ENCODE measurements around the gene ARHGEF37. TPM values are rescaled to one million over a fixed set of nuclear protein-coding genes. Genes with fewer than 3 reads are reported as not detected.

ARHGEF37 gene
- total RNA-seq, 1 donor from 2014 or later: 3.3 TPM

GRCh38 chr5:149679876-149680809 is 98.8 kb downstream of the ARHGEF37 start:
- TF ChIP-seq, protein P1, sequence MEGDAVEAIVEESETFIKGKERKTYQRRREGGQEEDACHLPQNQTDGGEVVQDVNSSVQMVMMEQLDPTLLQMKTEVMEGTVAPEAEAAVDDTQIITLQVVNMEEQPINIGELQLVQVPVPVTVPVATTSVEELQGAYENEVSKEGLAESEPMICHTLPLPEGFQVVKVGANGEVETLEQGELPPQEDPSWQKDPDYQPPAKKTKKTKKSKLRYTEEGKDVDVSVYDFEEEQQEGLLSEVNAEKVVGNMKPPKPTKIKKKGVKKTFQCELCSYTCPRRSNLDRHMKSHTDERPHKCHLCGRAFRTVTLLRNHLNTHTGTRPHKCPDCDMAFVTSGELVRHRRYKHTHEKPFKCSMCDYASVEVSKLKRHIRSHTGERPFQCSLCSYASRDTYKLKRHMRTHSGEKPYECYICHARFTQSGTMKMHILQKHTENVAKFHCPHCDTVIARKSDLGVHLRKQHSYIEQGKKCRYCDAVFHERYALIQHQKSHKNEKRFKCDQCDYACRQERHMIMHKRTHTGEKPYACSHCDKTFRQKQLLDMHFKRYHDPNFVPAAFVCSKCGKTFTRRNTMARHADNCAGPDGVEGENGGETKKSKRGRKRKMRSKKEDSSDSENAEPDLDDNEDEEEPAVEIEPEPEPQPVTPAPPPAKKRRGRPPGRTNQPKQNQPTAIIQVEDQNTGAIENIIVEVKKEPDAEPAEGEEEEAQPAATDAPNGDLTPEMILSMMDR (IDR thresholded peaks at IDR 0.05; ENCODE audit: unreplicated experiment): no peak
- no peak for DNase-seq (ENCODE audit: low spot score, unreplicated experiment)
- no peaks in the 10 kb centered on the region for H3K9me3 Mint-ChIP-seq (ENCODE audit: low read depth)
- H3K27ac Mint-ChIP-seq: no peak overlapping the region
- peaks cover 60% of the 10 kb centered on the region for H3K27me3 Mint-ChIP-seq
- H3K36me3 Mint-ChIP-seq (ENCODE audit: insufficient read depth): no peaks in the 10 kb centered on the region
- H3K4me3 Mint-ChIP-seq (ENCODE audit: low read depth): no peak overlapping the region
- peaks cover 9% of the 10 kb centered on the region for H3K4me1 Mint-ChIP-seq (ENCODE audit: low read depth)

DNA sequence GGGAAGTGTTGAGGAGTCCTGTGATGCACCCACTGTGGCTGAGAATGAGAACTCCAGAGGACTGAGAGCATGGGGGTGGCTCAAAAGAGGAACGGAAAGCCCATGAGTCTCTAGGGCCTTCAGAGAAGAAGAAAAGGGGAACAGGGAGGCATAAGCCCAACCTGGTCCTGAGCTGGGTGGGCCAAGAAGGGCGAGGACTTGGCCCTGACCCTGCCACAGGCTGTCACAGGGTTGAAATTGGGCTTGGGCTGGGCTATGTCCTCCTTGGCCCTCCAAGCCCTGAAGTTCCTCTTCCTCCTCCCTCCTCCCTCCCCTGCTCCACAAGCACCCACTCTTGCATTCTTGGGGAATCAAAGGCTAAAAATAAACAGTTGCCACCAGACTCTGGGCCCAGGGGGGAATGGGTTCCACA is 99.5 kb downstream of the ARHGEF37 start:
- no peak overlapping the region for H3K4me3 Mint-ChIP-seq (ENCODE audit: low read depth)
- peaks cover 54% of the 10 kb centered on the region for H3K27me3 Mint-ChIP-seq
- DNase-seq (ENCODE audit: low spot score, unreplicated experiment): no peak
- H3K27ac Mint-ChIP-seq: no peak overlapping the region
- peaks cover 14% of the 10 kb centered on the region for H3K4me1 Mint-ChIP-seq (ENCODE audit: low read depth)
- no peaks in the 10 kb centered on the region for H3K9me3 Mint-ChIP-seq (ENCODE audit: low read depth)
- TF ChIP-seq, protein P1 (IDR thresholded peaks at IDR 0.05; ENCODE audit: unreplicated experiment): no peak
- no peaks in the 10 kb centered on the region for H3K36me3 Mint-ChIP-seq (ENCODE audit: insufficient read depth)

GRCh38 chr5:149681252-149681651 is 100.0 kb downstream of the ARHGEF37 start:
- Mint-ChIP-seq H3K27ac (no peak overlapping the region), H3K9me3 (ENCODE audit: low read depth) (no peaks in the 10 kb centered on the region), H3K4me3 (ENCODE audit: low read depth) (no peak overlapping the region), H3K4me1 (ENCODE audit: low read depth) (peaks cover 14% of the 10 kb centered on the region), H3K27me3 (peaks cover 50% of the 10 kb centered on the region), H3K36me3 (ENCODE audit: insufficient read depth) (no peaks in the 10 kb centered on the region)
- DNase-seq (ENCODE audit: low spot score, unreplicated experiment): no peak
- TF ChIP-seq, protein P1 (IDR thresholded peaks at IDR 0.05; ENCODE audit: unreplicated experiment): no peak

GRCh38 chr5:149681922-149682321 is 100.6 kb downstream of the ARHGEF37 start:
- Mint-ChIP-seq H3K27ac (no peak overlapping the region), H3K36me3 (ENCODE audit: insufficient read depth) (no peaks in the 10 kb centered on the region), H3K27me3 (peaks cover 55% of the 10 kb centered on the region), H3K4me3 (ENCODE audit: low read depth) (no peak overlapping the region), H3K4me1 (ENCODE audit: low read depth) (peaks cover 14% of the 10 kb centered on the region), H3K9me3 (ENCODE audit: low read depth) (no peaks in the 10 kb centered on the region)
- DNase-seq (ENCODE audit: low spot score, unreplicated experiment): no peak
- TF ChIP-seq, protein P1 (IDR thresholded peaks at IDR 0.05; ENCODE audit: unreplicated experiment): no peak

DNA sequence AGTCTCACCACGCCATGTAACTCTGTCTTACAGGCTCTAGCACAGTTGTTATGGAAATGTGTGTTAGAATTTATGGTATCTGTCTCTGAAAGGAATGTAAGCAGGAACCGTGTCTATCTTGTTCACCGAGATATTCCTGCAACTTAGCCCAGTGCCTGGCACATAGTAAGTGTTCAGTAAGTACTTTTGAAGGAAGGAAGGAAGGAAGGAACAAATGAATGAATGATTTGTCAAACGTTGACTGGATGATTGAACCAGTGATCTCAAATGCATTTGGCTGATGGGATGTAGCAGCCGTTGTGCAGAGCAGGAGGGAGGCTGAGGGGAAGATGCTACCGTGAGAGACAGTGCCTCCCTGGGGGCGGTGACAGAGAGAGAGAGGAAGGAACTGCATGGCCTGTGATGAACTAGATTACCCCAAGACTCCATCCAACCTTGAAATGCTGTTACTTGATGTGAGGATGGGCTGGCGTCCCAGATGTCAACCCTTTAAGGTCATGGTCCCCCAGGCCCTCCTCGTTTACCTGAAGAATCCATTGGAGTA is 101.3 kb downstream of the ARHGEF37 start:
- Mint-ChIP-seq H3K9me3 (ENCODE audit: low read depth) (no peaks in the 10 kb centered on the region), H3K27ac (no peak overlapping the region), H3K36me3 (ENCODE audit: insufficient read depth) (no peaks in the 10 kb centered on the region), H3K27me3 (peaks cover 58% of the 10 kb centered on the region), H3K4me3 (ENCODE audit: low read depth) (no peak overlapping the region), H3K4me1 (ENCODE audit: low read depth) (peaks cover 14% of the 10 kb centered on the region)
- TF ChIP-seq, protein P1 (IDR thresholded peaks at IDR 0.05; ENCODE audit: unreplicated experiment): no peak
- DNase-seq (ENCODE audit: low spot score, unreplicated experiment): no peak
